ENCODE measurements around the gene ZKSCAN4. TPM values are rescaled to one million over a fixed set of nuclear protein-coding genes. Genes with fewer than 3 reads are reported as not detected.

Gene ZKSCAN4
- total RNA-seq, 1 donor from 2014 or later, result 7.7 TPM

GRCh38 chr6:28250747-28251146, 1.3 kb downstream of the ZKSCAN4 start:
- H3K4me3 Mint-ChIP-seq (ENCODE audit: unreplicated experiment), result peak overlapping the region; percentile 84
- no peaks in the 10 kb centered on the region for H3K27me3 Mint-ChIP-seq (ENCODE audit: unreplicated experiment)
- H3K27ac Mint-ChIP-seq (ENCODE audit: unreplicated experiment), result no peak overlapping the region
- H3K36me3 Mint-ChIP-seq (ENCODE audit: unreplicated experiment), result no peaks in the 10 kb centered on the region
- no peak for DNase-seq
- TF ChIP-seq CTCF (IDR thresholded peaks at IDR 0.05; ENCODE audit: partially characterized antibody, unreplicated experiment), result no peak
- H3K4me1 Mint-ChIP-seq (ENCODE audit: low read depth, unreplicated experiment), result peaks cover 4% of the 10 kb centered on the region
- peaks cover 2% of the 10 kb centered on the region for H3K9me3 Mint-ChIP-seq (ENCODE audit: unreplicated experiment)

GRCh38 chr6:28248916-28249315, 3.2 kb downstream of the ZKSCAN4 start:
- DNase-seq, result no peak
- Mint-ChIP-seq H3K27ac (ENCODE audit: unreplicated experiment) (no peak overlapping the region), H3K9me3 (ENCODE audit: unreplicated experiment) (peaks cover 2% of the 10 kb centered on the region), H3K36me3 (ENCODE audit: unreplicated experiment) (no peaks in the 10 kb centered on the region), H3K27me3 (ENCODE audit: unreplicated experiment) (no peaks in the 10 kb centered on the region), H3K4me3 (ENCODE audit: unreplicated experiment) (no peak overlapping the region), H3K4me1 (ENCODE audit: low read depth, unreplicated experiment) (peaks cover 4% of the 10 kb centered on the region)
- no peak for TF ChIP-seq CTCF (IDR thresholded peaks at IDR 0.05; ENCODE audit: partially characterized antibody, unreplicated experiment)

DNA sequence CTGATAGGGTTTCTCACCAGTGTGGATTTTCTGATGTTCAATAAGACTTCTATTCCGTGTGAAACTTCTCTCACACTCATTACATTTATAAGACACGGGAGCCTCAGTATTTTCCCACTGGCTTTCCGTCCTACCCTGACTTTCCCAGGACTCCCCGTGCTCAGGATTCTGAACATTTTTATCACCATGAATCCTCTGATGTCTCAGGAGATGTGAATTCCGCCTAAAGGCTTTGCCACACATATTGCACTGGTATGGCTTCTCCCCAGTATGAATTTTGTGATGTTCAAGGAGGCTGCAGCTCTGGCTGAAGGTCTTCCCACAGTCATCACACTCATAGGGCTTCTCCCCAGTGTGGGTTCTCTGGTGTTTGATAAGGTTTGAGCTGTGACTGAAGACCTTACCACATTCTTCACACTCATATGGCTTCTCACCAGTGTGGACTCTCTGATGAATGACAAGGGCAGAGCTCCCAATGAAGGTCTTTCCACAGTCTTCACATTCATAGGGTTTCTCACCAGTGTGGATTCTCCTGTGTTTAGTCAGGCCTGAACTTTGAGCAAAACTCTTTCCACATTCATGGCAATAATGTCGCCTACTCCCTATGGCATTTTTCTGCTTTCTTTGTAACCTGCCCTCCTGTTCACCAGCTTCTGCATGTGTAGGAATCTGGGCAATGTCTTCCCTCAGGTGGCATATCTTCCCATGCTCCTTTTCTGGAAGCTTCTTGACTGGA, 6.7 kb downstream of the ZKSCAN4 start:
- H3K27ac Mint-ChIP-seq (ENCODE audit: unreplicated experiment), result no peak overlapping the region
- no peak for DNase-seq
- H3K9me3 Mint-ChIP-seq (ENCODE audit: unreplicated experiment), result no peaks in the 10 kb centered on the region
- H3K4me3 Mint-ChIP-seq (ENCODE audit: unreplicated experiment), result no peak overlapping the region
- no peak for TF ChIP-seq CTCF (IDR thresholded peaks at IDR 0.05; ENCODE audit: partially characterized antibody, unreplicated experiment)
- no peaks in the 10 kb centered on the region for H3K27me3 Mint-ChIP-seq (ENCODE audit: unreplicated experiment)
- H3K4me1 Mint-ChIP-seq (ENCODE audit: low read depth, unreplicated experiment), result no peaks in the 10 kb centered on the region
- no peaks in the 10 kb centered on the region for H3K36me3 Mint-ChIP-seq (ENCODE audit: unreplicated experiment)

DNA sequence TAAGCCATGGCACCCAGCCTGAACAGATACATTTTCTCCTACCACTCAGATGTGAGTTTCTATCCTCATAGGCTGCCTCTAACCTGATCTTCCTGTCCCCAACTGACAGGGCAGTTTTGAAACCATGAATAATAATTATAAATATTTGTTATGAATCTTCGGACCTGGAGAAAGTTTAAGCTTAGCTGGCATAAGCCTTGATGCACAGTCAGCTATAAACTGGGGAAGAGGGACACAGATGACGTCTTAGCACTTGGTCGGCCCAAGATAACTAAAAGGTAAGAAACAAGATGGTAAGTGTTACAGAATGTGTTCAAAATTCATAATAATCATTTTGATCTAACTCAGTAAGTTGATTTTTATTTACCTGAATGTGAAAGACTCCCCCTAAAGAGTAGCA, 8.1 kb downstream of the ZKSCAN4 start:
- no peak for TF ChIP-seq CTCF (IDR thresholded peaks at IDR 0.05; ENCODE audit: partially characterized antibody, unreplicated experiment)
- Mint-ChIP-seq H3K4me3 (ENCODE audit: unreplicated experiment) (no peak overlapping the region), H3K27ac (ENCODE audit: unreplicated experiment) (no peak overlapping the region), H3K27me3 (ENCODE audit: unreplicated experiment) (no peaks in the 10 kb centered on the region), H3K9me3 (ENCODE audit: unreplicated experiment) (no peaks in the 10 kb centered on the region), H3K4me1 (ENCODE audit: low read depth, unreplicated experiment) (no peaks in the 10 kb centered on the region), H3K36me3 (ENCODE audit: unreplicated experiment) (no peaks in the 10 kb centered on the region)
- DNase-seq, result no peak

DNA sequence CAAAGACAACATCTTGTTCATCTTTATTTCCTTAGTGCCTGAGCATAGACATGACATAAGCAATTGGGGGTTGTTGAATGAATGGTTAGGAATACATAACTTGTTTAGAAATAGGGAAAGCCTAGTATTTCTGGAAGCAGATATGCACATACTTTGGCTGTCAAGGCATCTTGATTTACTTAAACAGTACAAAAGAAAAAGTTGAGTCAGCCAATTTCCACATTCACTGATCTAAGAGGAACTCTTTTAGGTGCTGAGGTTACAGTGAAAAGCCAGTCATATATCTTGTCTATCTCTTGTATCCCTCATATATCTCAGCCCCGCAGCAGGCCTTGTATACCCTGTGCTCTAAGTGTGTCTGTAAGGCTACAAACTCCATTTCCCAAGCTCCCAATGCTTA, 11.6 kb downstream of the ZKSCAN4 start:
- Mint-ChIP-seq H3K4me3 (ENCODE audit: unreplicated experiment) (no peak overlapping the region), H3K9me3 (ENCODE audit: unreplicated experiment) (peaks cover 1% of the 10 kb centered on the region), H3K27me3 (ENCODE audit: unreplicated experiment) (peaks cover 3% of the 10 kb centered on the region), H3K36me3 (ENCODE audit: unreplicated experiment) (peaks cover 5% of the 10 kb centered on the region), H3K27ac (ENCODE audit: unreplicated experiment) (no peak overlapping the region), H3K4me1 (ENCODE audit: low read depth, unreplicated experiment) (no peaks in the 10 kb centered on the region)
- TF ChIP-seq CTCF (IDR thresholded peaks at IDR 0.05; ENCODE audit: partially characterized antibody, unreplicated experiment), result no peak
- no peak for DNase-seq
